ENCODE measurements around the gene ZMIZ1.

DNA sequence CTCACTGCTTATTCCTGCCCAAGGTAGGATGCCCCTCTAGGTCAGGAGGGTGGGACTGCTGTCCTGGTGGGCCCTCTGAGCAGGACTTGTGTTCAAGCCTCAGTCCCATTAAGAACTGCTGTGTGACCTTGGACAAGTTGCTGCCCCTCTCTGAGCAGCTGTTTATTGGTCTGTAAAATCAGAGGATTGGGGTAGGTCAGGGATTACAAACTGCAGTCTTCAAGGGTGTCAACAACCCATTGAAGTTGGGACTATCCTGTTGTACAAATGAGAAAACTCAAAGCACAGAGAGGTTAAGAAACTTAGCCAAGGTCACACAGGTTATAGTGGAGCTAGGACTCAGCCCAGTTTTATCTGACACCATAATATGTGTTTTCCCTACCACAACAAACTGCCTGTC lies 55.3 kb downstream of the ZMIZ1 start:
- TF ChIP-seq, protein P1, sequence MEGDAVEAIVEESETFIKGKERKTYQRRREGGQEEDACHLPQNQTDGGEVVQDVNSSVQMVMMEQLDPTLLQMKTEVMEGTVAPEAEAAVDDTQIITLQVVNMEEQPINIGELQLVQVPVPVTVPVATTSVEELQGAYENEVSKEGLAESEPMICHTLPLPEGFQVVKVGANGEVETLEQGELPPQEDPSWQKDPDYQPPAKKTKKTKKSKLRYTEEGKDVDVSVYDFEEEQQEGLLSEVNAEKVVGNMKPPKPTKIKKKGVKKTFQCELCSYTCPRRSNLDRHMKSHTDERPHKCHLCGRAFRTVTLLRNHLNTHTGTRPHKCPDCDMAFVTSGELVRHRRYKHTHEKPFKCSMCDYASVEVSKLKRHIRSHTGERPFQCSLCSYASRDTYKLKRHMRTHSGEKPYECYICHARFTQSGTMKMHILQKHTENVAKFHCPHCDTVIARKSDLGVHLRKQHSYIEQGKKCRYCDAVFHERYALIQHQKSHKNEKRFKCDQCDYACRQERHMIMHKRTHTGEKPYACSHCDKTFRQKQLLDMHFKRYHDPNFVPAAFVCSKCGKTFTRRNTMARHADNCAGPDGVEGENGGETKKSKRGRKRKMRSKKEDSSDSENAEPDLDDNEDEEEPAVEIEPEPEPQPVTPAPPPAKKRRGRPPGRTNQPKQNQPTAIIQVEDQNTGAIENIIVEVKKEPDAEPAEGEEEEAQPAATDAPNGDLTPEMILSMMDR (conservative IDR thresholded peaks at IDR 0.05; ENCODE audit: low read length): no peak
- TF ChIP-seq EZH2phosphoT487 (IDR thresholded peaks at IDR 0.05; ENCODE audit: borderline replicate concordance): no peak

All from Loucy (cell line).